ENCODE data around the gene DCLK2.
A peak's percentile ranks its signal among the peaks of the same experiment; 100 is the strongest.

The DCLK2 gene

DNA sequence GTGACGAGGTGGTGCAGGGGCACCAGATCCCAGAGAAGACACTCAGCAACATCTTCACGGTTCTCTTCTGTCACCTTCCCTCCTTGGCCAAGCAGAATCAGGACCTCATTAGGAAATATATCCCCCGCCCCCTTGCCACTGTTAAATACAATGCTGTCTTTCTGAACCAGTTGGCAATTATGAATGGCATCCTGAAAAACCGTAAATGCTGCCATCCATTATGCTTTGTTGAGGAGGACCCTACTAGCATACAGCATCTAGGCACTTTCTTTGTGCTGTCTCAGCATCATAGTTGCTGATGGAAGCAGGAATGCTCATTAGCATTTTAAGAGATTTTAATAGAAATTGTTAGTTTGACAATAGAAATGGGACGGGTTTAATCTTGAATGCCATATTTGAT is 138.5 kb downstream of the DCLK2 start:
- no peak for DNase-seq
- in situ Hi-C loops (cut with HindIII; ENCODE audit: low pct_ligation_motif_present, low pct_unique_long_range_greater_than_20kb, low sequenced_read_pairs) = loop anchor here (25.0 kb wide), 1 partner anchor 229 kb away; no protein-coding TSS in a partner anchor

DNA sequence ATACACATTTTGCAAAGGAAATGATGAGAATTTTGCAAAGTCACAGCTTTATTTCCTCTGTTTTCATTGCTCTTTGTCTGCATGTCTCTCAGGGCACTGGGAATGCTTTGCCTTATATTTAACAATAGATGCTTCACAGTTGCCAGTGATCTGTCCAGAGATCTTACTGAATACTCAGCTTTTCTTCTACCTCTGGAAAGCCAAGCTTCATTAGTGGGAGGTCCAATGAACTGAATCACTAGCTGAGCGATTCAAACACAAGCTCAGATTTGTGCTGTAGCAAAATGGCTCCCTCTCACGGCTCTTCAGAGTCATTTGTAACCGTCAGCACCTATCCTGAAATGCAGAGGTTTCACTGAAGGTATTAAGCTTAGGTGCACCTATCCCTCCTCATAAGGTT is 138.9 kb downstream of the DCLK2 start:
- in situ Hi-C loops (cut with HindIII; ENCODE audit: low pct_ligation_motif_present, low pct_unique_long_range_greater_than_20kb, low sequenced_read_pairs) = loop anchor here (25.0 kb wide), 1 partner anchor 230 kb away; no protein-coding TSS in a partner anchor
- DNase-seq = peak; percentile 70

GRCh38 chr4:150217808-150218207 is 139.6 kb downstream of the DCLK2 start:
- no peak for DNase-seq
- in situ Hi-C loops (cut with HindIII; ENCODE audit: low pct_ligation_motif_present, low pct_unique_long_range_greater_than_20kb, low sequenced_read_pairs) = loop anchor here (25.0 kb wide), 1 partner anchor 231 kb away; no protein-coding TSS in a partner anchor

DNA sequence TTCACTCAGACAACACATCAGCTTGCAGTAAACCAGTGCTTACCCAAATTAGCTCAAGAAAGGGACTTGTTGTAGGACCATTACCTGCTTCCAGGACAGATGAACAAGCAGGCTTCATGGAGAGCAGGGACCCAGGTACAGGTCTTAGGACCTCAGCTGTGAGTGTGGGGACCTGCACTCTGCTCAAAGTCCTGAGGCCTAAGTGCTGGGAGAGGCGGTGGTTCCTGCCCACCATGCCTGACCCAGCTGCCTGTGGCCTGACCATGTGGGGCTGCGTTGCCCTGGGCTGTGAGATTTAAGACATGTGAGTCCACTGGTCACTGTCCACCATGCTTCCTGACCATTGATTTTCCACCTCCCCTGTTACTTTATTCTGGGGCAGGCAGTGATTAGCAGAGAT is 140.2 kb downstream of the DCLK2 start:
- in situ Hi-C loops (cut with HindIII; ENCODE audit: low pct_ligation_motif_present, low pct_unique_long_range_greater_than_20kb, low sequenced_read_pairs) = loop anchor here (25.0 kb wide), 1 partner anchor 231 kb away; no protein-coding TSS in a partner anchor
- DNase-seq = no peak

- in situ Hi-C loops (cut with HindIII; ENCODE audit: low pct_ligation_motif_present, low pct_unique_long_range_greater_than_20kb, low sequenced_read_pairs) = loop anchor here (25.0 kb wide), 1 partner anchor 233 kb away; no protein-coding TSS in a partner anchor
- DNase-seq = no peak
Measured at GRCh38 chr4:150219841-150220240, 141.6 kb downstream of the DCLK2 start.

DNA sequence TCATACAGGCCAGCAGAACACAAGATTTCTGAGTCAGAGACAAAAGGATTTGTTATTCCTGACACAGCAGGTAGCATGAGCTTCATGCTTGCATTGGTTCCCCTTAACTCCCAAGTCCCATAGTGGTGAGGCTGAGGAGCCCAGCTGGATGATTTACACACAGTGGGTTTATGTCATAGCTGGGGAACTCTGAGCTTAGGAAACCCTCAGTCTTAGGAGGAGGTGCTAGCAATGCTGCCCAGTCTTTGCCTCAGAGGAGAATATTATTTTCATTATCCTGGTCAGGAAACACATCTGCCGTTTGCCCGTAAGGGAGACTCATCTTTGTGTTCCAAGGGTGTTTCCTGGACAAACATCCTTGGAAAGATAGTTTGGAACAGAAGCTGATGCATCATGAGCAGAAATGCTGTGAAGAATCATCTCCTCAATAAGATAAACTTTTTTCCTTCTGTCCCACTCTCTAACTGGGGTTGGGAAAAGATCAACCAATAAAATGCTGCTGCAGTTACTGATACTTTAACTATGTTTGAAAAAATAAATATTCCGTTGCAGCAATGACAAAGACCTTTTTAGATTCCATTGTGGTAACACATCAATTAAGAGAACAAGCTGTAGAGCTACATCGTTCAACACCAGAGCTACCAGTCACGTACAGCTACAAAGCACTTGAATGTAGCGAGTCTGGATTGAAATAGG is 146.8 kb downstream of the DCLK2 start:
- in situ Hi-C loops (cut with HindIII; ENCODE audit: low pct_ligation_motif_present, low pct_unique_long_range_greater_than_20kb, low sequenced_read_pairs) = loop anchor here (25.0 kb wide), 1 partner anchor 238 kb away; no protein-coding TSS in a partner anchor
- DNase-seq = no peak

GRCh38 chr4:150229520-150229919 is 151.3 kb downstream of the DCLK2 start:
- no peak for DNase-seq
- in situ Hi-C loops (cut with HindIII; ENCODE audit: low pct_ligation_motif_present, low pct_unique_long_range_greater_than_20kb, low sequenced_read_pairs) = no loop called here

GRCh38 chr4:150230561-150230960 is 152.3 kb downstream of the DCLK2 start:
- in situ Hi-C loops (cut with HindIII; ENCODE audit: low pct_ligation_motif_present, low pct_unique_long_range_greater_than_20kb, low sequenced_read_pairs) = no loop called here
- DNase-seq = no peak

DNA sequence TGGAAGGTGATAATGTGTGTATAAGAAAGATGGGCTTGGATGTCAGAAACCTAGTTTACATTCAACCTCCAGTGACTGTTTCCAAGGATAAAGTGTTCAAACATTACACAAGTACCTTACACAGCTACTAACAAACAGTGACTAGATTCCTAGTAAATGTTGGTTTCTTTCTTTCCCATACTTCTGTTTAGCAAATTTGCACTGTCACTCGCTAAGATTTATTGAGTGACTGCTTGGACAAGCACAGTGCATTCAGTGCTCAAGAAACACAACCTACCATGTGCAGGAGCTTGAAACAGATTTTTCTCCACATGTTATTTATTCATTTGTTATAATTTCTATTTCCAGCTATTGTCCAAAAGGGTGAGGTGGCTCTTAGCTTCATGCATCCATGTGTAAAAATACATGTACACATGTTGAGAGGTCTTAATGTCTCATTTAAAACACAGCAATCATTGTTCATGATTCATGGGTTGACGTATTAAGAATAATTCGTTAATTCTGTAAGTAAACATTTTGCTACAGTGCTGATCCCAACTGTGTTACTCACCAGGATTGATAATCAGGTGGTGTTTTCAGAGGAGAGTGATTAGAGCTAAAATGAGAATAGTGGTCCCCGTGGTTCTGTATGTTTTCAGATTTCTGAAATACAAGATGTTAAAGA is 153.0 kb downstream of the DCLK2 start:
- no peak for DNase-seq
- in situ Hi-C loops (cut with HindIII; ENCODE audit: low pct_ligation_motif_present, low pct_unique_long_range_greater_than_20kb, low sequenced_read_pairs) = no loop called here

DNA sequence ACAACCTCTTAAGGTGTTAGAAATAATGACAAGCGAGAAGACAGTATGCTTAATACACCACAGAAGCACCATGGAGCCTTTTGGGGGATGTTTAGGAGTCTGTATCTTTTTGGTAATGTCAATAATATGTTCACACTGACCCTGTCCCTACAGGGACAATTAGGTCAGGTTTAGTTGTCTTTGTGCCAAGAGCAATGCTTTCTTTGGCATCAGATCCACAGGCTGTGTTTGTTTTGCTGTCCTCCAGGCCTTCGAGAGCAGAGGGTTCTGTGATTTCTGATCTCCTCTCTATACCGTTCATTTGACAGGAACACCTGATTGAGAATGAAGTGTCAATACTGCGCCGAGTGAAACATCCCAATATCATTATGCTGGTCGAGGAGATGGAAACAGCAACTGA is 153.8 kb downstream of the DCLK2 start:
- in situ Hi-C loops (cut with HindIII; ENCODE audit: low pct_ligation_motif_present, low pct_unique_long_range_greater_than_20kb, low sequenced_read_pairs) = no loop called here
- no peak for DNase-seq

DNA sequence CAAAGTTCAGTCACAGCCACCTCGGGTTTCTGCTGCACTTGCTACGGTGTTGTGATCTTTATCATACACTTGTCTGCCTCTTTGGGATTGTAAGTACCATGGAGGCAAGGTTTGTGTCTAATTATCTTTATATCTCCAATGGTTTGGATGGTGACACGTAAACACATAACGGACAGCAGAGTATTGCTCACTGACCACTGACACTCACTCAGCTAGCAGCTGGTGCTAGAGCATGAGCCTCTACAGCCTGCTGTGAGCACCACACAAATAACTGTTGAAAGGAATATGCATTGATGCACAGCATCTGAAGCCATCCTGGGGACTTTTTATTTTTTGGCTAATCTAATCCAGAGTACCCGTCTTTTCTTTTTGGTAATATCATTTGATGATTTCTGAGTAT is 156.0 kb downstream of the DCLK2 start:
- in situ Hi-C loops (cut with HindIII; ENCODE audit: low pct_ligation_motif_present, low pct_unique_long_range_greater_than_20kb, low sequenced_read_pairs) = no loop called here
- no peak for DNase-seq

- no peak for DNase-seq
- in situ Hi-C loops (cut with HindIII; ENCODE audit: low pct_ligation_motif_present, low pct_unique_long_range_greater_than_20kb, low sequenced_read_pairs) = no loop called here
Measured at GRCh38 chr4:150235317-150235716, 157.1 kb downstream of the DCLK2 start.

GRCh38 chr4:150235808-150236271 is 157.6 kb downstream of the DCLK2 start:
- in situ Hi-C loops (cut with HindIII; ENCODE audit: low pct_ligation_motif_present, low pct_unique_long_range_greater_than_20kb, low sequenced_read_pairs) = no loop called here
- no peak for DNase-seq

- DNase-seq = no peak
- in situ Hi-C loops (cut with HindIII; ENCODE audit: low pct_ligation_motif_present, low pct_unique_long_range_greater_than_20kb, low sequenced_read_pairs) = no loop called here
Measured at GRCh38 chr4:150236626-150237025, 158.4 kb downstream of the DCLK2 start.

DNA sequence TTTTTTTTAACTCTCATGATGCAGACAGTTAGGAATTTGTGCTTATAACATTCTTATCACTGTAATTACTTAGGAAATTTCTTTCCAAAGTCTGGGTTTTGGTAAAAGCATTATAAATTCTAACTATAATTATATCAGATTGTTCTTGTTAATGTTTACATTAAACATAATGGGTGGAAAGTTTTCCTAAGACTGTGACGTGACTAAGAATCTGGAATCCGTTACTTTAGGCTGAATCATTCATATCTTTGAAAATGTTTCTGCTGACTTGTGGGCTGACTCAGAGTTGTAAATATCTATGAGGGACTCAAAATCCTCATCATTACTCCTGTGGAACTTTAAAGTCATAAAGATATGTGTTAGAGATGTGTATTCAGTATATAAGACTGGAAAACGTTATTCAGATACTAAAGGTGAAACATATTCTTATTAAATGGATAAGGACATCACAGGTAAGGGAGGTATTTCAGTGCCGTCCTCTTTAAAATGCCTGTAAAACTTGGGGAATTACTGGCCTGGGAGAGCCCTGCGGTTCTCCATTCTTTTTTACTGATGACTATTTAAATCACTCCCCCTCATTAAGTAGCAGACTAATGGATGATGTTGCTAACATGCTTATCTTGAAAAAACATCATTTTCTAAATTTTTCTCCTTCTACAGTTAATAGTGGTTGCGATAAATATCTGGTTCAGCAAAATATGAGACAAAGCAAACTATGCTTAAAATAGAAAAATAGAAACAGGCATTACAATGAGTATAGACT is 159.0 kb downstream of the DCLK2 start:
- DNase-seq = peak; percentile 84
- in situ Hi-C loops (cut with HindIII; ENCODE audit: low pct_ligation_motif_present, low pct_unique_long_range_greater_than_20kb, low sequenced_read_pairs) = no loop called here

GRCh38 chr4:150238591-150238990 is 160.3 kb downstream of the DCLK2 start:
- DNase-seq = no peak
- in situ Hi-C loops (cut with HindIII; ENCODE audit: low pct_ligation_motif_present, low pct_unique_long_range_greater_than_20kb, low sequenced_read_pairs) = no loop called here

GRCh38 chr4:150240011-150240410 is 161.8 kb downstream of the DCLK2 start:
- in situ Hi-C loops (cut with HindIII; ENCODE audit: low pct_ligation_motif_present, low pct_unique_long_range_greater_than_20kb, low sequenced_read_pairs) = no loop called here

DNA sequence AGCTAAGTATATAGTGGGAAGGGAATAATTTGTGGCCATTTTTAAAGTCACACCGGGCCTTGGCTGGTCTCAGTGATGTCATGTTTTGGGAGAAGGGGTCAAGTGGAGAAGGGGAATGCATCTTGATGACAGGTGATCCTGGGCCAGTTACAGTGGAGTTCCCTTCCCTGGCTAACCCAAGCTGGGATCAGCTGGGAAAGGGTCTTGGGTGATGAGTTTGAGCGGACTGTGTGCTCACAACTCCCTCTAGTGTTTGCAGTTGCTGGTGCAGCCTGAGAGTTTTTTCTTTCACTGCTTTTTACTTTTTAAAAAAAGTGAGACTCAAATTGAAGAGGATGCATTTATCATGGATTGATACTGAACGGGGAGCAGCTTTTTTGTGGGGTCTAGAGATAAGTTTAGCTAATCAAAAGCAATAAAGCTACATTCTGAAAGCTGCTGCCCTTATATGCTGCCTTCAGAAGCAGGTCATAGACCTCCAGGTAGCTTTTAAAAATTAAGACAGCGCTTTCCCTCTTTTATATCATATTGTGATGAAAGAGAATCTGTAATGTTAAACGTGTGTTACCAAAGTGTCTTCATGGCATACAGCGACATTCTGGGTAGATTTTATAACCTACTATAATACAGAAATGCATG is 164.7 kb downstream of the DCLK2 start:
- DNase-seq = peak; percentile 38
- in situ Hi-C loops (cut with HindIII; ENCODE audit: low pct_ligation_motif_present, low pct_unique_long_range_greater_than_20kb, low sequenced_read_pairs) = no loop called here

More at GRCh38 chr4:150240011-150240410, 161.8 kb downstream of the DCLK2 start:
- no peak for DNase-seq

- DNase-seq = no peak
- in situ Hi-C loops (cut with HindIII; ENCODE audit: low pct_ligation_motif_present, low pct_unique_long_range_greater_than_20kb, low sequenced_read_pairs) = no loop called here
Measured at GRCh38 chr4:150243932-150244331, 165.7 kb downstream of the DCLK2 start.
